WTC11 (cell line): Measurements from ENCODE around the gene ARHGAP32. TPM values are rescaled to one million over a fixed set of nuclear protein-coding genes. Genes with fewer than 3 reads are reported as not detected.

ENCODE experiments used
- ATAC-seq: fragments of 200-7000 bp; cut with Tn5 transposase; 2 replicates; pipeline ENCODE4 v1.10.0; 2021; ENCODE audit warnings: mild to moderate bottlenecking, moderate library complexity
- CTCF ChIA-PET: fragments of 300-600 bp; sonication (Branson Sonifier 250); formaldehyde crosslinking; loops from one replicate; lab custom pipeline; 2021; ENCODE audit warnings: antibody characterized with exemption; lab: Charles Lee
- POLR2A ChIA-PET: fragments of 350-600 bp; sonication (Branson Sonifier 250); formaldehyde crosslinking; loops from one replicate; lab custom pipeline; 2021; ENCODE audit warnings: antibody characterized with exemption; lab: Charles Lee
- DNase-seq: peaks from one replicate; pipeline ENCODE4 v3.0.0; 2021; ENCODE audit warnings: low spot score
- H3K27ac Mint-ChIP-seq: 2 replicates; pipeline ENCODE4 v1.8.0; 2021; ENCODE audit warnings: mixed read lengths
- H3K27me3 Mint-ChIP-seq: 2 replicates; pipeline ENCODE4 v1.8.0; 2021; ENCODE audit warnings: low read depth, mild to moderate bottlenecking, moderate library complexity, mixed read lengths
- H3K36me3 Mint-ChIP-seq: 2 replicates; pipeline ENCODE4 v1.8.0; 2021; ENCODE audit warnings: mixed read lengths
- H3K4me1 Mint-ChIP-seq: 2 replicates; pipeline ENCODE4 v1.8.0; 2022; ENCODE audit warnings: mixed read lengths
- H3K4me3 Mint-ChIP-seq: 2 replicates; pipeline ENCODE4 v1.8.0; 2021; ENCODE audit warnings: mild to moderate bottlenecking, moderate library complexity, mixed read lengths
- H3K9me3 Mint-ChIP-seq: 2 replicates; pipeline ENCODE4 v1.8.0; 2021; ENCODE audit warnings: mixed read lengths
- AR ChIP-seq: fragments of 250-450 bp; sonication (Bioruptor Pico); IDR thresholded peaks from 2 replicates; pipeline ENCODE4 v1.9.0; 2021; ENCODE audit warnings: mild to moderate bottlenecking
- ARID4B ChIP-seq: sonication (generic); formaldehyde crosslinking; IDR thresholded peaks from 2 replicates; pipeline ENCODE4 v1.8.0; 2023; ENCODE audit warnings: missing genetic modification reagents, mild to moderate bottlenecking, borderline replicate concordance
- ATF1 ChIP-seq: sonication (generic); formaldehyde crosslinking; IDR thresholded peaks from 2 replicates; pipeline ENCODE4 v1.8.1; 2023; ENCODE audit warnings: mild to moderate bottlenecking, moderate library complexity, missing genetic modification reagents
- E2F5 ChIP-seq: sonication (generic); formaldehyde crosslinking; IDR thresholded peaks from 2 replicates; pipeline ENCODE4 v1.8.1; 2022; ENCODE audit warnings: mild to moderate bottlenecking, moderate library complexity, missing genetic modification reagents
- FOXP1 ChIP-seq: sonication (generic); formaldehyde crosslinking; IDR thresholded peaks from 2 replicates; pipeline ENCODE4 v1.8.0; 2022; ENCODE audit warnings: missing genetic modification reagents, mild to moderate bottlenecking, moderate library complexity, borderline replicate concordance
- HMGXB4 ChIP-seq: sonication (generic); formaldehyde crosslinking; IDR thresholded peaks from 2 replicates; pipeline ENCODE4 v1.8.1; 2023; ENCODE audit warnings: mild to moderate bottlenecking, moderate library complexity, missing genetic modification reagents
- NFE2L1 ChIP-seq: sonication (generic); formaldehyde crosslinking; IDR thresholded peaks from 2 replicates; pipeline ENCODE4 v1.8.1; 2023; ENCODE audit warnings: missing genetic modification reagents
- SMAD4 ChIP-seq: sonication (generic); formaldehyde crosslinking; IDR thresholded peaks from 2 replicates; pipeline ENCODE4 v1.8.0; 2022; ENCODE audit warnings: mild to moderate bottlenecking, missing genetic modification reagents
- TCF7 ChIP-seq: sonication (generic); formaldehyde crosslinking; IDR thresholded peaks from 2 replicates; pipeline ENCODE4 v1.8.0; 2022; ENCODE audit warnings: mild to moderate bottlenecking, low read depth, missing genetic modification reagents, moderate library complexity
- TEAD4 ChIP-seq: sonication (generic); formaldehyde crosslinking; IDR thresholded peaks from 2 replicates; pipeline ENCODE4 v1.8.0; 2022; ENCODE audit warnings: mild to moderate bottlenecking, missing genetic modification reagents
- ZBTB21 ChIP-seq: sonication (generic); formaldehyde crosslinking; IDR thresholded peaks from 2 replicates; pipeline ENCODE4 v1.8.1; 2023; ENCODE audit warnings: mild to moderate bottlenecking, missing genetic modification reagents, borderline replicate concordance
- ZMAT4 ChIP-seq: fragments of 250-450 bp; sonication (Bioruptor Pico); IDR thresholded peaks from 2 replicates; pipeline ENCODE4 v1.9.0; 2021; ENCODE audit warnings: mild to moderate bottlenecking
- ZNF671 ChIP-seq: fragments of 250-450 bp; sonication (Bioruptor Pico); IDR thresholded peaks from 2 replicates; pipeline ENCODE4 v1.8.0; 2021; ENCODE audit warnings: mild to moderate bottlenecking
- ZSCAN18 ChIP-seq: fragments of 250-450 bp; sonication (Bioruptor Pico); IDR thresholded peaks from 2 replicates; pipeline ENCODE4 v2.1.2; 2022; ENCODE audit warnings: mild to moderate bottlenecking, moderate library complexity
- total RNA-seq: library from RNA; stranded (reverse); gene quantifications from 3 replicates; pipeline ENCODE4 v1.2.3, GENCODE V29; 2021

The ARHGAP32 gene
- total RNA-seq, 1 experiment from 2014 or later, result 25.6 TPM

- ChIA-PET CTCF (no interaction called here), POLR2A (no interaction called here)
- no peak overlapping the region for H3K27ac Mint-ChIP-seq
- no peak overlapping the region for H3K4me3 Mint-ChIP-seq
- H3K4me1 Mint-ChIP-seq, result no peaks in the 10 kb centered on the region
- no peak for TF ChIP-seq ZSCAN18 (CRISPR knock-in tag)
- no peak for TF ChIP-seq SMAD4
- TF ChIP-seq FOXP1 (CRISPR knock-in tag), result no peak
- TF ChIP-seq AR (CRISPR knock-in tag), result no peak
- no peak for TF ChIP-seq NFE2L1 (CRISPR knock-in tag)
- TF ChIP-seq ARID4B (CRISPR knock-in tag), result no peak
- no peak for TF ChIP-seq ZBTB21
- no peak for TF ChIP-seq TEAD4 (CRISPR knock-in tag)
- no peak for TF ChIP-seq ZNF671 (CRISPR knock-in tag)
- no peak for TF ChIP-seq ATF1 (CRISPR knock-in tag)
- no peak for TF ChIP-seq HMGXB4 (CRISPR knock-in tag)
- TF ChIP-seq TCF7, result no peak
- no peak for TF ChIP-seq E2F5 (CRISPR knock-in tag)
- no peak for TF ChIP-seq ZMAT4 (CRISPR knock-in tag)
- H3K27me3 Mint-ChIP-seq, result no peaks in the 10 kb centered on the region
- no peak for DNase-seq
- ATAC-seq, result no peak
- no peaks in the 10 kb centered on the region for H3K9me3 Mint-ChIP-seq
- no peaks in the 10 kb centered on the region for H3K36me3 Mint-ChIP-seq
Measured at GRCh38 chr11:129063118-129063517, 129.0 kb downstream of the ARHGAP32 start.
